ENCODE measurements around the gene DUSP5.

- TF ChIP-seq POLR2AphosphoS5 (IDR thresholded peaks at IDR 0.05), result no peak
- no peak for TF ChIP-seq POLR2A (IDR thresholded peaks at IDR 0.05)
- TF ChIP-seq CTCF (IDR thresholded peaks at IDR 0.05), result no peak
- no peak for TF ChIP-seq EP300 (IDR thresholded peaks at IDR 0.05)
These were observed 627 bp downstream of the DUSP5 start for GRCh38 chr10:110498087-110498981.

All from stomach (tissue), 4 donors.